Measurements from ENCODE around the gene DNAI1.
"Not testable (repeated sequence)": the region's sequence is repeated elsewhere in the genome, so short reads cannot be mapped to it uniquely, and the experiment has no call there.

DNAI1 gene

DNA sequence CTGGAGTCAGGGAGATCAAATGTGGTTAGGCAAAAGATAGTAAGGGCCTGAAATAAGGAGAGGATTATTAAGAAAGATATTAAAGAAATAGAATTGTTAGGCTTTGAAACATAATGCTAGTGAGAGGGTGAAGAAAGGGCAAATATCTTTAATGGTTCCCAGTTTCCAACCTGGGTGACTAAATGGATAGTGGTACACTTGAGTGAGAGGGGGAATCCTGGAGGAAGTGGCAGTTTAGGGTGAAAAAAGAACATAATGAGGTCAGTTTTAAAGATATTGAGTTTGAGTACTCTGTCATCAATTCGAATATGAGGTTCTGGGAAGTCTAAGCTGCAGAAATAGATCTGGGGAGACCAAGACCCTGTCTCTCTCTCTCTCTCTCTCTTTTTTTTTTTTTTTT lies 18.9 kb downstream of the DNAI1 start:
- H3K27me3 ChIP-seq (ENCODE audit: low read length), result 0 out of 2 replicates have a peak, but pooled peaks cover 3% of the 10 kb centered on the region
- no peaks in the 10 kb centered on the region for H3K79me2 ChIP-seq (ENCODE audit: insufficient read depth, low read length)
- H4K20me1 ChIP-seq (ENCODE audit: low read depth, low read length), result no peaks in the 10 kb centered on the region
- H3K36me3 ChIP-seq (ENCODE audit: low read length), result no peaks in the 10 kb centered on the region
- no peak overlapping the region for H3K9ac ChIP-seq (ENCODE audit: low read length)
- TF ChIP-seq EZH2phosphoT487 (conservative IDR thresholded peaks at IDR 0.05; ENCODE audit: low read length) (no peak), CTCF (IDR thresholded peaks at IDR 0.05; ENCODE audit: insufficient read depth, low read length, poor library complexity, severe bottlenecking) (no peak)
- H3K4me2 ChIP-seq (ENCODE audit: low read depth, low read length, poor library complexity, severe bottlenecking), result no peak overlapping the region
- H3K9me2 ChIP-seq (replicated peaks; ENCODE audit: insufficient read depth, low read length), result no peaks in the 10 kb centered on the region
- H3K27ac ChIP-seq (ENCODE audit: low read depth, low read length), result no peak overlapping the region
- no peak overlapping the region for H3K4me3 ChIP-seq (ENCODE audit: insufficient read depth, low read length, poor library complexity, severe bottlenecking)
- no peaks in the 10 kb centered on the region for H3F3A ChIP-seq (ENCODE audit: insufficient read depth)
- H3K9me3 ChIP-seq (ENCODE audit: insufficient read depth, low read length), result no peaks in the 10 kb centered on the region
- H2AFZ ChIP-seq (ENCODE audit: low read depth, low read length, severe bottlenecking), result no peak overlapping the region

- Histone ChIP-seq H3F3A (ENCODE audit: insufficient read depth) (no peaks in the 10 kb centered on the region), H3K9ac (ENCODE audit: low read length) (no peak overlapping the region), H3K36me3 (ENCODE audit: low read length) (no peaks in the 10 kb centered on the region), H3K4me3 (ENCODE audit: insufficient read depth, low read length, poor library complexity, severe bottlenecking) (no peak overlapping the region), H3K27me3 (ENCODE audit: low read length) (0 out of 2 replicates have a peak, but pooled peaks cover 3% of the 10 kb centered on the region), H2AFZ (ENCODE audit: low read depth, low read length, severe bottlenecking) (no peak overlapping the region), H3K9me2 (replicated peaks; ENCODE audit: insufficient read depth, low read length) (no peaks in the 10 kb centered on the region), H3K79me2 (ENCODE audit: insufficient read depth, low read length) (no peaks in the 10 kb centered on the region), H3K4me2 (ENCODE audit: low read depth, low read length, poor library complexity, severe bottlenecking) (no peak overlapping the region), H3K27ac (ENCODE audit: low read depth, low read length) (no peak overlapping the region), H3K9me3 (ENCODE audit: insufficient read depth, low read length) (no peaks in the 10 kb centered on the region), H4K20me1 (ENCODE audit: low read depth, low read length) (no peaks in the 10 kb centered on the region)
- no peak for TF ChIP-seq EZH2phosphoT487 (conservative IDR thresholded peaks at IDR 0.05; ENCODE audit: low read length)
- no peak for TF ChIP-seq CTCF (IDR thresholded peaks at IDR 0.05; ENCODE audit: insufficient read depth, low read length, poor library complexity, severe bottlenecking)
Measured at GRCh38 chr9:34479431-34479866, 20.8 kb downstream of the DNAI1 start.

DNA sequence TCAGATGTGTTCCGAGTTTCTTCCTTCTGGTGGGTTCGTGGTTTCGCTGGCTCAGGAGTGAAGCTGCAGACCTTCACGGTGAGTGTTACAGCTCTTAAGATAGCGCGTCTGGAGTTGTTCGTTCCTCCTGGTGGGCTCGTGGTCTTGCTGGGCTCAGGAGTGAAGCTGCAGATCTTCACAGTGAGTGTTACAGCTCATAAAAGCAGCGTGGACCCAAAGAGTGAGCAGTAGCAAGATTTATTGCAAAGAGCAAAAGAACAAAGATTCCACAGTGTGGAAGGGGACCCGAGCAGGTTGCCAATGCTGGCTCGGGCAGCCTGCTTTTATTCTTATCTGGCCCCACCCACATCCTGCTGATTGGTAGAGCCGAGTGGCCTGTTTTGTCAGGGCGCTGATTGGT lies 23.0 kb downstream of the DNAI1 start:
- not testable (repeated sequence) for H3K9me3 ChIP-seq (ENCODE audit: insufficient read depth, low read length); H3K27ac ChIP-seq (ENCODE audit: low read depth, low read length); H3F3A ChIP-seq (ENCODE audit: insufficient read depth); H4K20me1 ChIP-seq (ENCODE audit: low read depth, low read length); H3K36me3 ChIP-seq (ENCODE audit: low read length); H3K9ac ChIP-seq (ENCODE audit: low read length); H2AFZ ChIP-seq (ENCODE audit: low read depth, low read length, severe bottlenecking); H3K9me2 ChIP-seq (replicated peaks; ENCODE audit: insufficient read depth, low read length); H3K27me3 ChIP-seq (ENCODE audit: low read length); H3K4me3 ChIP-seq (ENCODE audit: insufficient read depth, low read length, poor library complexity, severe bottlenecking); H3K4me2 ChIP-seq (ENCODE audit: low read depth, low read length, poor library complexity, severe bottlenecking); H3K79me2 ChIP-seq (ENCODE audit: insufficient read depth, low read length)

GRCh38 chr9:34482746-34483145 lies 24.1 kb downstream of the DNAI1 start:
- not testable (repeated sequence) for H3K27ac ChIP-seq (ENCODE audit: low read depth, low read length)

More at GRCh38 chr9:34482746-34483145, 24.1 kb downstream of the DNAI1 start:
- not testable (repeated sequence) for H3K4me2 ChIP-seq (ENCODE audit: low read depth, low read length, poor library complexity, severe bottlenecking); H3K4me3 ChIP-seq (ENCODE audit: insufficient read depth, low read length, poor library complexity, severe bottlenecking); H3K9me2 ChIP-seq (replicated peaks; ENCODE audit: insufficient read depth, low read length); H2AFZ ChIP-seq (ENCODE audit: low read depth, low read length, severe bottlenecking); H3K36me3 ChIP-seq (ENCODE audit: low read length); H3K9ac ChIP-seq (ENCODE audit: low read length); H3K79me2 ChIP-seq (ENCODE audit: insufficient read depth, low read length); H4K20me1 ChIP-seq (ENCODE audit: low read depth, low read length); H3K9me3 ChIP-seq (ENCODE audit: insufficient read depth, low read length); H3F3A ChIP-seq (ENCODE audit: insufficient read depth); H3K27me3 ChIP-seq (ENCODE audit: low read length)

Measured in SU-DHL-6 (cell line).